ENCODE results near the gene IMMP2L. TPM values are rescaled to one million over a fixed set of nuclear protein-coding genes. Genes with fewer than 3 reads are reported as not detected.

IMMP2L gene
- total and polyA plus RNA-seq, 2 experiments from 2014 or later: 10.1 to 10.4 TPM

DNA sequence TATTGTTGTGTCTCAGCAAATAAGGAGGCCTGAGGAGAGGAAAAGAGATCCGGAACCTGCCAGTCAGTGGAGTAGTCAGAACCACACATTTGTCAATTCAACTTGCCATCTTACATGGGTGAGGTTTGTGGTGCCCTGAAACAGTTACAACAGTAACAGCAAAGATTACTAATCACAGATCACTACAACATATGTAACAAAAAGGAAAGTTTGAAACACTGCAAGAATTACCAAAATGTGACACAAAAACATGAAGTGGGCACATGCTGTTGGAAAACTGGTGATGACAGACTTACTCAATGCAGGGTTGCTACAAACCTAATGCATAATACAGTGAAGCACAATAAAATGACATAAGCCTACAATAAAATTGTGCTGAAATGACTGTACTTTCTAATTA is 382.0 kb downstream of the IMMP2L start:
- no peak for DNase-seq
- no peaks in the 10 kb centered on the region for H3K36me3 ChIP-seq (ENCODE audit: low read depth)

DNA sequence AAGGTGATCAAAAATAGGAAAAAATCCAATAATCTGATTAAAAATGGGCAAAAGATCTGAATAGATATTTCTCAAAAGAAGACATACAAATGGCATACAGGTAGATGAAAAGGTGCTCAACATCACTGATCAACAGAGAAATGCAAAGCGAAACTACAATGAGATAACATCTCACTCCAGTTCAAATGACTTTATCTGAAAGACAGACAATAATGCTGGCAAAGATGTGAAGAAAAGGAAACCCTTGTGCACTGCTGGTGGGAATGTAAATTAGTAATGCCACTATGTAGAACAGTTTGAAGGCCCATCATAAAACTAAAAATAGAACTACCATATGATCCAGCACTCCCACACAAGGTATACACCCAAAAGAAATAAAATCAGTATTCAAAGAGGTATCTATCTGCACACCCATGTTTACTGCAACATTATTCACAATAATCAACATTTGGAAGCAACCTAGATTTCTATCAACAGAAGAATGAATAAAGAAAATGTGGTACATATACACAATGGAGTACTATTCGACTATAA is 386.3 kb downstream of the IMMP2L start:
- Histone ChIP-seq H4K20me1 (ENCODE audit: insufficient read depth) (no peaks in the 10 kb centered on the region), H3F3A (ENCODE audit: insufficient read depth) (no peaks in the 10 kb centered on the region), H3K36me3 (ENCODE audit: low read depth) (no peaks in the 10 kb centered on the region), H3K9me2 (ENCODE audit: insufficient read depth) (no peaks in the 10 kb centered on the region), H3K4me1 (ENCODE audit: insufficient read depth) (0 out of 2 replicates have a peak, but pooled peaks cover 5% of the 10 kb centered on the region), H3K9ac (no peak overlapping the region), H3K4me3 (no peak overlapping the region), H2AFZ (no peak overlapping the region), H3K9me3 (ENCODE audit: low read depth) (no peaks in the 10 kb centered on the region), H3K79me2 (ENCODE audit: insufficient read depth) (no peaks in the 10 kb centered on the region), H3K27ac (no peak overlapping the region), H3K4me2 (ENCODE audit: unreplicated experiment) (no peak overlapping the region), H3K27me3 (replicated peaks; ENCODE audit: insufficient read depth) (no peaks in the 10 kb centered on the region)
- no peak for DNase-seq
- in situ Hi-C loops (cut with MboI): no loop called here
- 96 to 99% methylated on average over 2 of the region's 2 CpGs for WGBS, 2 experiments (ENCODE audit: low coverage in 1 of 2, low lambda C conversion rate in 2 of 2, missing lambda C conversion rate in 2 of 2)
- TF ChIP-seq EZH2phosphoT487 (IDR thresholded peaks at IDR 0.05; ENCODE audit: insufficient read depth, low read depth) (no peak), EZH2 (IDR thresholded peaks at IDR 0.05; ENCODE audit: insufficient read depth, poor library complexity, severe bottlenecking) (no peak)

More for the DNA sequence above, 382.0 kb downstream of the IMMP2L start:
- no peak for TF ChIP-seq EZH2phosphoT487 (IDR thresholded peaks at IDR 0.05; ENCODE audit: insufficient read depth, low read depth)
- no peak for TF ChIP-seq EZH2 (IDR thresholded peaks at IDR 0.05; ENCODE audit: insufficient read depth, poor library complexity, severe bottlenecking)
- no peaks in the 10 kb centered on the region for H4K20me1 ChIP-seq (ENCODE audit: insufficient read depth)
- no peaks in the 10 kb centered on the region for H3F3A ChIP-seq (ENCODE audit: insufficient read depth)
- H3K4me1 ChIP-seq (ENCODE audit: insufficient read depth): no peaks in the 10 kb centered on the region
- no peak overlapping the region for H3K4me3 ChIP-seq
- H3K9me2 ChIP-seq (ENCODE audit: insufficient read depth): no peaks in the 10 kb centered on the region
- H3K27ac ChIP-seq: no peak overlapping the region
- no peaks in the 10 kb centered on the region for H3K9me3 ChIP-seq (ENCODE audit: low read depth)
- in situ Hi-C loops (cut with MboI): no loop called here
- H3K79me2 ChIP-seq (ENCODE audit: insufficient read depth): no peaks in the 10 kb centered on the region
- H3K27me3 ChIP-seq (replicated peaks; ENCODE audit: insufficient read depth): no peaks in the 10 kb centered on the region
- 96% methylated on average over 1 of the region's 1 CpG for WGBS, 2 experiments (ENCODE audit: low coverage in 1 of 2, low lambda C conversion rate in 2 of 2, missing lambda C conversion rate in 2 of 2)
- H2AFZ ChIP-seq: no peak overlapping the region
- H3K4me2 ChIP-seq (ENCODE audit: unreplicated experiment): no peak overlapping the region
- H3K9ac ChIP-seq: no peak overlapping the region

DNA sequence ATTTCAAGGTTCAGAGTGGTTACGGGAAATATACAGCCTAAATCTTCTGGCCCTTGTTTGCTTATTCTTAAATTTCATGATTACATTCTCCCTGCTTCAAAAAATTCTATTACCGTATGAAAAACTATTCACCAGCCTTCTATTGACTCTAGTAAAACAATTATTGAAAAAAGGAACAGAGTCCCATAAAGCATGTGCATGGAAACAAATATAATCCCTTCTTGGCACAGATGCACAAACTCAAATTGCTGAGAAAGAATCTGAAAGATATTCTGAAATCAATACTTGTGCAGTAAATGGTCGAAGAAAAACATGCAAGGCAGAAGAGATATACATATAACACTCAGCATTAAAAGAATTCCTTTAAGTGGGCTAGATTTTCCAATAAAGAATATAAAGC is 387.8 kb downstream of the IMMP2L start:
- Histone ChIP-seq H3K79me2 (ENCODE audit: insufficient read depth) (no peaks in the 10 kb centered on the region), H3K27ac (no peak overlapping the region), H4K20me1 (ENCODE audit: insufficient read depth) (no peaks in the 10 kb centered on the region), H3K4me3 (no peak overlapping the region), H3K9me3 (ENCODE audit: low read depth) (no peaks in the 10 kb centered on the region), H3F3A (ENCODE audit: insufficient read depth) (no peaks in the 10 kb centered on the region), H3K4me1 (ENCODE audit: insufficient read depth) (0 out of 2 replicates have a peak, but pooled peaks cover 5% of the 10 kb centered on the region), H2AFZ (no peak overlapping the region), H3K4me2 (ENCODE audit: unreplicated experiment) (no peak overlapping the region), H3K36me3 (ENCODE audit: low read depth) (no peaks in the 10 kb centered on the region), H3K9ac (no peak overlapping the region), H3K27me3 (replicated peaks; ENCODE audit: insufficient read depth) (no peaks in the 10 kb centered on the region), H3K9me2 (ENCODE audit: insufficient read depth) (no peaks in the 10 kb centered on the region)
- TF ChIP-seq EZH2phosphoT487 (IDR thresholded peaks at IDR 0.05; ENCODE audit: insufficient read depth, low read depth) (no peak), EZH2 (IDR thresholded peaks at IDR 0.05; ENCODE audit: insufficient read depth, poor library complexity, severe bottlenecking) (no peak)
- no peak for DNase-seq
- 68 to 72% methylated on average over 3 of the region's 3 CpGs for WGBS, 2 experiments (ENCODE audit: low coverage in 1 of 2, low lambda C conversion rate in 2 of 2, missing lambda C conversion rate in 2 of 2)
- in situ Hi-C loops (cut with MboI): no loop called here

DNA sequence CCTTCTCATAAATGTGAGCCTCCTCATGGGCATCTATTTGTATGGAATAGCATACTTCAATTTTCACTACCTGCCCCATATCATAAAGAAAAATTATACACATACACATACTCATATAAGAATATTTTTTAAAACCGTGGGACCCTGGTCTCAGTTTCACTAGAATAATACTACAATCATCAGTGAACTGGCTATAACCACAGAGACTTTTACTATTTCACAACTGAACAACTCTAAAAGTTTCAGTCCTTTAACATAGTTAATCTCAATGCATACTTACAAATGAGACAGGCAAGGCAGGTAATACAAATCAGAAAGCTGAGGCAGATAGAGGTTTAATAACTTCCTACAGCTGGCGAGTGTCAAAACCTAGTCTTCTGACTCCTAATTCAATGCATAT is 388.3 kb downstream of the IMMP2L start:
- Histone ChIP-seq H2AFZ (no peak overlapping the region), H3K27me3 (replicated peaks; ENCODE audit: insufficient read depth) (no peaks in the 10 kb centered on the region), H3K9me3 (ENCODE audit: low read depth) (no peaks in the 10 kb centered on the region), H4K20me1 (ENCODE audit: insufficient read depth) (no peaks in the 10 kb centered on the region), H3K9me2 (ENCODE audit: insufficient read depth) (no peaks in the 10 kb centered on the region), H3K9ac (no peak overlapping the region), H3K4me2 (ENCODE audit: unreplicated experiment) (no peak overlapping the region), H3K4me1 (ENCODE audit: insufficient read depth) (0 out of 2 replicates have a peak, but pooled peaks cover 5% of the 10 kb centered on the region), H3K27ac (no peak overlapping the region), H3K79me2 (ENCODE audit: insufficient read depth) (no peaks in the 10 kb centered on the region), H3K4me3 (no peak overlapping the region), H3K36me3 (ENCODE audit: low read depth) (no peaks in the 10 kb centered on the region), H3F3A (ENCODE audit: insufficient read depth) (no peaks in the 10 kb centered on the region)
- WGBS, 2 experiments (ENCODE audit: low coverage in 1 of 2, low lambda C conversion rate in 2 of 2, missing lambda C conversion rate in 2 of 2): 88 to 89% methylated on average over 2 of the region's 2 CpGs
- in situ Hi-C loops (cut with MboI): no loop called here
- TF ChIP-seq EZH2 (IDR thresholded peaks at IDR 0.05; ENCODE audit: insufficient read depth, poor library complexity, severe bottlenecking): no peak
- no peak for TF ChIP-seq EZH2phosphoT487 (IDR thresholded peaks at IDR 0.05; ENCODE audit: insufficient read depth, low read depth)
- no peak for DNase-seq

Measured in GM23248 (cell line).